ENCODE results near the gene CACNA1I. TPM values are rescaled to one million over a fixed set of nuclear protein-coding genes. Genes with fewer than 3 reads are reported as not detected.
A peak's percentile ranks its signal among the peaks of the same experiment; 100 is the strongest.

The CACNA1I gene
- total RNA-seq, 6 donors from 2014 or later: 0.15 to 4.2 (median 0.34) TPM

GRCh38 chr22:39534092-39534506 is 36.5 kb upstream of the CACNA1I start:
- WGBS, 2 donors: 76 to 82% methylated on average over 8 to 12 of the region's 12 CpGs
- ATAC-seq (ENCODE audit: low FRiP score in 2 of 2) (no peak), DNase-seq (no peak)
- Histone ChIP-seq H3K27me3 (no peaks in the 10 kb centered on the region), H3K4me3 (no peak overlapping the region), H3K9me3 (no peaks in the 10 kb centered on the region), H3K36me3 (peaks cover 0 to 23% (median 9%) of the 10 kb centered on the region in 4 donors), H3K27ac (no peak overlapping the region), H3K4me1 (peaks cover 33 to 46% (median 37%) of the 10 kb centered on the region in 4 donors)
- TF ChIP-seq CTCF (IDR thresholded peaks at IDR 0.05): no peak
- TF ChIP-seq POLR2AphosphoS5 (IDR thresholded peaks at IDR 0.05): no peak
- no peak for TF ChIP-seq POLR2A (IDR thresholded peaks at IDR 0.05)
- no peak for TF ChIP-seq EP300 (IDR thresholded peaks at IDR 0.05)

GRCh38 chr22:39534591-39535356 is 35.8 kb upstream of the CACNA1I start:
- TF ChIP-seq EP300 (IDR thresholded peaks at IDR 0.05) (no peak), POLR2AphosphoS5 (IDR thresholded peaks at IDR 0.05) (no peak), CTCF (IDR thresholded peaks at IDR 0.05) (peak; percentile 91 to 98 (median 96))
- peaks cover 0 to 17% (median 4%) of the 10 kb centered on the region in 4 donors for H3K36me3 ChIP-seq
- peak; percentile 38 to 65 for ATAC-seq (ENCODE audit: low FRiP score in 2 of 2)
- no peaks in the 10 kb centered on the region for H3K27me3 ChIP-seq
- H3K4me1 ChIP-seq: peaks cover 26 to 40% (median 30%) of the 10 kb centered on the region in 4 donors
- DNase-seq: peak; percentile 83 to 97
- H3K27ac ChIP-seq: no peak overlapping the region
- 17 to 28% methylated on average over 12 to 17 of the region's 41 CpGs for WGBS, 2 donors
- H3K4me3 ChIP-seq: no peak overlapping the region
- no peaks in the 10 kb centered on the region for H3K9me3 ChIP-seq

GRCh38 chr22:39535357-39535725 is 35.2 kb upstream of the CACNA1I start:
- peaks cover 21 to 34% (median 25%) of the 10 kb centered on the region in 4 donors for H3K4me1 ChIP-seq
- DNase-seq (peak in 1 of 2 donors; percentile 78), ATAC-seq (ENCODE audit: low FRiP score in 2 of 2) (no peak)
- TF ChIP-seq EP300 (IDR thresholded peaks at IDR 0.05) (no peak), POLR2A (IDR thresholded peaks at IDR 0.05) (no peak), POLR2AphosphoS5 (IDR thresholded peaks at IDR 0.05) (no peak), CTCF (IDR thresholded peaks at IDR 0.05) (no peak)
- H3K36me3 ChIP-seq: peaks cover 0 to 11% (median under 1%) of the 10 kb centered on the region in 4 donors
- no peak overlapping the region for H3K27ac ChIP-seq
- WGBS, 2 donors: 46% methylated on average over 8 of the region's 13 CpGs; no CpG with 5 or more reads in 1 of the 2 donors
- no peak overlapping the region for H3K4me3 ChIP-seq
- no peaks in the 10 kb centered on the region for H3K9me3 ChIP-seq
- no peaks in the 10 kb centered on the region for H3K27me3 ChIP-seq

GRCh38 chr22:39535831-39536449 is 34.6 kb upstream of the CACNA1I start:
- ATAC-seq (ENCODE audit: low FRiP score in 2 of 2) (no peak), DNase-seq (peak in 1 of 2 donors; percentile 75)
- 83 to 90% methylated on average over 15 of the region's 15 CpGs for WGBS, 2 donors
- no peak for TF ChIP-seq EP300 (IDR thresholded peaks at IDR 0.05)
- no peak for TF ChIP-seq POLR2A (IDR thresholded peaks at IDR 0.05)
- TF ChIP-seq POLR2AphosphoS5 (IDR thresholded peaks at IDR 0.05): no peak
- TF ChIP-seq CTCF (IDR thresholded peaks at IDR 0.05): no peak
- Histone ChIP-seq H3K9me3 (no peaks in the 10 kb centered on the region), H3K27me3 (no peaks in the 10 kb centered on the region), H3K4me1 (peaks cover 15 to 28% (median 19%) of the 10 kb centered on the region in 4 donors), H3K4me3 (no peak overlapping the region), H3K36me3 (peaks cover 0 to 5% (median 0%) of the 10 kb centered on the region in 4 donors), H3K27ac (no peak overlapping the region)
